Endothelial cell of umbilical vein (primary cell): ENCODE data around the gene ST6GALNAC2. TPM values are rescaled to one million over a fixed set of nuclear protein-coding genes. Genes with fewer than 3 reads are reported as not detected.

Experiments
- BruUV-seq: library from RNA; stranded (reverse); fragments of 400-500 nt; replicated peaks from 2 replicates; lab custom pipeline; 2021; lab: Mats Ljungman, UMichigan
- CTCF ChIA-PET: fragments of 300-600, 350-600 bp; sonication (Branson Sonifier 250); formaldehyde crosslinking; loops from one replicate; lab custom pipeline; 2021; ENCODE audit warnings: antibody characterized with exemption, inconsistent platforms; lab: Charles Lee
- POLR2A ChIA-PET: fragments of 300-600, 350-600 bp; sonication (Branson Sonifier 250); formaldehyde crosslinking; loops from one replicate; lab custom pipeline; 2021; ENCODE audit warnings: antibody characterized with exemption, inconsistent platforms; lab: Charles Lee
- DNase-seq: peaks from one replicate; pipeline ENCODE4 v3.0.0-alpha.2; 2011; ENCODE audit warnings: low read depth, low spot score
- FAIRE-seq: peaks from 2 replicates; lab custom pipeline; 2011; peaks lifted over from hg19 to GRCh38; lab: Jason Lieb, UNC
- H2AFZ ChIP-seq: 2 replicates; pipeline ENCODE4 v1.6.0; 2012; ENCODE audit warnings: low read depth, low read length, control low read depth, inconsistent platforms
- H3K27ac ChIP-seq: 2 replicates; pipeline ENCODE4 v1.5.1; 2011; ENCODE audit warnings: low read depth, mild to moderate bottlenecking, control low read depth, low read length, moderate library complexity; ENCODE audit not compliant: insufficient read depth
- H3K27me3 ChIP-seq, 2 experiments: 2 replicates each; pipeline versions ENCODE4 v1.6.0 to v1.6.1; 2011; ENCODE audit warnings: low read length in 2 of 2, mixed read lengths in 1 of 2; ENCODE audit not compliant: control insufficient read depth in 2 of 2, insufficient read depth in 2 of 2
- H3K36me3 ChIP-seq, 2 experiments: 2 replicates in 1 of 2; 3 replicates in 1 of 2; pipeline ENCODE4 v1.5.1; 2011; ENCODE audit warnings: low read length in 2 of 2, mild to moderate bottlenecking in 1 of 2, moderate library complexity in 1 of 2; ENCODE audit not compliant: control insufficient read depth in 2 of 2, insufficient read depth in 2 of 2; ENCODE audit errors: extremely low read depth in 1 of 2
- H3K4me1 ChIP-seq: 3 replicates; pipeline ENCODE4 v1.5.1; 2011; ENCODE audit warnings: mild to moderate bottlenecking, low read length; ENCODE audit not compliant: control insufficient read depth, insufficient read depth; ENCODE audit errors: extremely low read depth
- H3K4me2 ChIP-seq: 2 replicates; pipeline ENCODE4 v1.6.1; 2011; ENCODE audit warnings: low read length, control low read depth, mixed read lengths; ENCODE audit not compliant: insufficient read depth
- H3K4me3 ChIP-seq, 3 experiments: fragments of 200-600 bp in 1 of 3; sonication (generic), shearing (Covaris generic) in 1 of 3; replicated peaks in 1 of 3; 2 replicates each; pipeline ENCODE4 v1.5.1; 2011 to 2016; ENCODE audit warnings: control low read depth in 3 of 3, low read length in 3 of 3, mild to moderate bottlenecking in 2 of 3, inconsistent platforms in 1 of 3, low read depth in 1 of 3, moderate library complexity in 1 of 3; ENCODE audit not compliant: insufficient read depth in 1 of 3
- H3K79me2 ChIP-seq: 2 replicates; pipeline ENCODE4 v1.6.0; 2012; ENCODE audit warnings: low read length, inconsistent platforms; ENCODE audit not compliant: control insufficient read depth, insufficient read depth
- H3K9ac ChIP-seq: replicated peaks from 2 replicates; pipeline ENCODE3; 2011; ENCODE audit warnings: low read length, control low read depth; ENCODE audit not compliant: insufficient read depth; ENCODE audit errors: extremely low read depth
- H3K9me1 ChIP-seq: replicated peaks from 3 replicates; pipeline ENCODE4 v1.6.0; 2011; ENCODE audit warnings: mild to moderate bottlenecking, low read length; ENCODE audit not compliant: control insufficient read depth, insufficient read depth; ENCODE audit errors: extremely low read depth
- H3K9me3 ChIP-seq: replicated peaks from 2 replicates; pipeline ENCODE4 v1.5.1; 2012; ENCODE audit warnings: low read length, inconsistent platforms; ENCODE audit not compliant: control insufficient read depth, insufficient read depth
- H4K20me1 ChIP-seq: replicated peaks from 2 replicates; pipeline ENCODE3; 2011; ENCODE audit warnings: mild to moderate bottlenecking, low read length; ENCODE audit not compliant: control insufficient read depth, insufficient read depth; ENCODE audit errors: extremely low read depth
- CTCF ChIP-seq, 2 donors: IDR thresholded peaks; 1 replicate in 1 of 2; 2 replicates in 1 of 2; pipeline ENCODE4 v1.5.1; 2011; ENCODE audit warnings: low read length in 2 of 2, mild to moderate bottlenecking in 2 of 2, moderate library complexity in 2 of 2, control low read depth in 1 of 2, inconsistent platforms in 1 of 2, low read depth in 1 of 2; ENCODE audit not compliant: insufficient read depth in 1 of 2; ENCODE audit errors: extremely low read depth in 1 of 2
- EZH2 ChIP-seq: IDR thresholded peaks from 2 replicates; pipeline ENCODE4 v1.6.1; 2012; ENCODE audit warnings: borderline replicate concordance, low read depth, mild to moderate bottlenecking, moderate library complexity, low read length, inconsistent platforms; ENCODE audit not compliant: severe bottlenecking
- FOS ChIP-seq: IDR thresholded peaks from 2 replicates; pipeline ENCODE4 v1.6.1; 2011; ENCODE audit warnings: mild to moderate bottlenecking, low read length, moderate library complexity, borderline replicate concordance; ENCODE audit not compliant: insufficient read depth
- GATA2 ChIP-seq: IDR thresholded peaks from 2 replicates; pipeline ENCODE4 v1.7.0; 2011; ENCODE audit warnings: low read depth, mild to moderate bottlenecking, moderate library complexity, mixed read lengths, low read length; ENCODE audit not compliant: insufficient read length, insufficient read depth
- JUN ChIP-seq: IDR thresholded peaks from 2 replicates; pipeline ENCODE4 v1.6.1; 2011; ENCODE audit warnings: borderline replicate concordance, low read depth; ENCODE audit not compliant: insufficient read length, insufficient read depth
- MAX ChIP-seq: IDR thresholded peaks from 2 replicates; pipeline ENCODE4 v1.6.1; 2011; ENCODE audit not compliant: insufficient read depth, insufficient read length
- MYC ChIP-seq: IDR thresholded peaks from one replicate; pipeline ENCODE4 v1.6.1; 2011; ENCODE audit warnings: mild to moderate bottlenecking, low read depth, low read length
- POLR2A ChIP-seq: IDR thresholded peaks from 2 replicates; pipeline ENCODE4 v1.6.1; 2012; ENCODE audit warnings: low read depth, mild to moderate bottlenecking, control low read depth, low read length
- POLR2AphosphoS5 ChIP-seq: IDR thresholded peaks from 2 replicates; pipeline ENCODE4 v1.6.1; 2012; ENCODE audit warnings: low read depth, mild to moderate bottlenecking, control low read depth, low read length, moderate library complexity; ENCODE audit not compliant: insufficient read depth
- dilution Hi-C: fragments of 300-500 bp; cut with MboI; formaldehyde crosslinking; loops from one replicate; pipeline ENCODE4 v1.15.0; 2019; ENCODE audit warnings: low sequenced_read_pairs; ENCODE audit not compliant: extremely low pct_ligation_motif_present
- intact Hi-C: fragments of 100-400 bp; cut with micrococcal nuclease; formaldehyde crosslinking; loops from one replicate; pipeline ENCODE4 v1.10.0; 2022
- polyA plus RNA-seq, 4 experiments: library from polyadenylated mRNA; depleted of rRNA in 3 of 4; stranded (reverse) in 3 of 4; unstranded in 1 of 4; fragments of >200 nt; gene quantifications; 2 replicates each; pipeline versions ENCODE4 v1.2.1 to v1.2.3, GENCODE V29; 2011 to 2012; ENCODE audit warnings: missing spikeins in 1 of 4
- total RNA-seq: library from RNA; stranded (reverse); gene quantifications from 2 replicates; pipeline ENCODE4 v1.2.3, GENCODE V29; 2021

ST6GALNAC2 gene
- total and polyA plus RNA-seq, 2 donors (not counting 3 experiments of a cell fraction or from before 2014, with no cell fraction given): 0.59 to 1.7 TPM

- Histone ChIP-seq H3K27ac (no peak overlapping the region), H3K27me3 (peaks cover 6 to 12% of the 10 kb centered on the region in 2 experiments), H3K4me3 (no peak overlapping the region), H3K79me2 (no peaks in the 10 kb centered on the region), H3K4me2 (no peak overlapping the region), H3K36me3 (no peaks in the 10 kb centered on the region), H4K20me1 (no peaks in the 10 kb centered on the region), H3K9me1 (no peaks in the 10 kb centered on the region), H3K4me1 (peaks cover 5% of the 10 kb centered on the region), H3K9ac (no peak overlapping the region), H2AFZ (no peak overlapping the region), H3K9me3 (no peaks in the 10 kb centered on the region)
- CTCF ChIA-PET: interaction anchor here (0.8 kb wide), 1 partner anchor 14 kb away, joined by 4 read pairs; no protein-coding TSS in a partner anchor
- no peak for FAIRE-seq
- intact Hi-C loops (no loop called here), dilution Hi-C loops (no loop called here)
- TF ChIP-seq MYC: no peak
- TF ChIP-seq FOS: no peak
- no peak for TF ChIP-seq EZH2
- no peak for TF ChIP-seq MAX
- no peak for TF ChIP-seq POLR2A
- no peak for TF ChIP-seq GATA2
- no peak for TF ChIP-seq CTCF (IDR thresholded peaks at IDR 0.05; ENCODE audit: extremely low read depth in 1 of 2, insufficient read depth in 1 of 2, low read depth in 1 of 2, low read length in 2 of 2)
- no peak for TF ChIP-seq JUN
- no peak for TF ChIP-seq POLR2AphosphoS5
- POLR2A ChIA-PET: interaction anchor here (0.6 to 0.7 kb wide), 3 partner anchors 14 to 290 kb away, joined by 4 to 8 read pairs (median 6); no protein-coding TSS in a partner anchor
- DNase-seq: no peak
- BruUV-seq: no TSS peak
Measured at GRCh38 chr17:76581515-76581914, 4.1 kb downstream of the ST6GALNAC2 start.
